Right atrium auricular region (tissue), 2 donors: ENCODE data around the gene SHLD1. TPM values are rescaled to one million over a fixed set of nuclear protein-coding genes. Genes with fewer than 3 reads are reported as not detected.
A peak's percentile ranks its signal among the peaks of the same experiment; 100 is the strongest.

ENCODE experiments used
- DNase-seq: peaks from one replicate; pipeline ENCODE4 v3.0.0-alpha.2; 2019; ENCODE audit warnings: low spot score
- H3K27ac ChIP-seq, 2 donors: fragments of 200-600 bp; sonication (generic); 1 replicate in 1 of 2; 2 replicates in 1 of 2; pipeline ENCODE4 v1.5.1; 2016 to 2019
- H3K27me3 ChIP-seq, 2 donors: fragments of 200-600 bp; sonication (generic); one replicate each; pipeline versions ENCODE4 v1.5.1 to v1.6.0; 2017 to 2019
- H3K36me3 ChIP-seq: fragments of 200-600 bp; sonication (generic); one replicate; pipeline ENCODE4 v1.5.1; 2016
- H3K4me1 ChIP-seq, 2 donors: fragments of 200-600 bp; sonication (generic); one replicate each; pipeline versions ENCODE4 v1.5.1 to v1.6.0; 2017 to 2019
- H3K4me3 ChIP-seq, 2 donors: fragments of 200-600 bp; sonication (generic); 1 replicate in 1 of 2; 2 replicates in 1 of 2; pipeline ENCODE4 v1.5.1; 2017 to 2019; ENCODE audit warnings: mild to moderate bottlenecking in 1 of 2, moderate library complexity in 1 of 2
- H3K9me3 ChIP-seq, 2 donors: fragments of 200-600 bp; sonication (generic); one replicate each; pipeline ENCODE4 v1.5.1; 2019
- total RNA-seq, 2 donors: library from RNA; depleted of rRNA; stranded (reverse); fragments of >200 nt; gene quantifications; one replicate each; pipeline ENCODE4 v1.1.0, GENCODE V29; 2016
- TF ChIP-seq, protein P1 (sequence below), 2 donors: fragments of 200-600 bp; sonication (generic); IDR thresholded peaks; one replicate each; pipeline ENCODE4 v1.5.1; 2019; ENCODE audit warnings: antibody characterized with exemption in 2 of 2

SHLD1 gene
- total RNA-seq, 2 donors from 2014 or later: 4.7 to 9.6 TPM

DNA sequence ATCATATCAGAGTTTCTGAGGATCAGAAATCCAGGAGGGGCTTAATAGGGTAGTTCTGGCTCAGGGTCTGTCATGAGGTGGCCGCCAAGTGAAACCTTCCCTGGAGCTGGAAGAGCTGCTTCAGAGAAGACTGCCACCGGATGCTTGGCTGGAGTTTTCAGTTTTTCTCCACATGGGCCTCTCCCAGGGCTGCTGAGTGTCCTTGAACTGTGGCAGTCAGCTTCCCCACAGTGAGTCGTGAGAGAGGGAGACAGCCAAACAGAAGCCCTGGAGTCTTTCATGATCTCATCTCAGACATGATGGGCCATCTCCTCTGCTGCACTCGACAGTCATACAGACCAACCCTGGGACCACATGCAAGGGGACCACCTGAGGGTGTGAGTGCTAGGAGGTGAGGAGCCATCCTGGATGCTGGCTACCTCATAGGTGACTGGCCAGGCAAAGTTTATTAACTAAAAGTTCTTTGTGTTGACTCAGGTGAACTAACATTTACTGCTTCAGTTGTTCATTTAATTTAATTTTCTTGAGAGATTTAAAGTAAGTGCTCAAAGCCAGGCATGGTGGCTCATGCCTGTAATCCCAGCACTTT, 71.5 kb downstream of the SHLD1 start:
- Histone ChIP-seq H3K27me3 (no peaks in the 10 kb centered on the region), H3K9me3 (no peaks in the 10 kb centered on the region), H3K36me3 (no peaks in the 10 kb centered on the region), H3K4me3 (no peak overlapping the region), H3K4me1 (peaks cover 0 to 13% of the 10 kb centered on the region in 2 donors), H3K27ac (peak overlapping the region; percentile 42 to 59)
- DNase-seq: no peak
- TF ChIP-seq, protein P1, sequence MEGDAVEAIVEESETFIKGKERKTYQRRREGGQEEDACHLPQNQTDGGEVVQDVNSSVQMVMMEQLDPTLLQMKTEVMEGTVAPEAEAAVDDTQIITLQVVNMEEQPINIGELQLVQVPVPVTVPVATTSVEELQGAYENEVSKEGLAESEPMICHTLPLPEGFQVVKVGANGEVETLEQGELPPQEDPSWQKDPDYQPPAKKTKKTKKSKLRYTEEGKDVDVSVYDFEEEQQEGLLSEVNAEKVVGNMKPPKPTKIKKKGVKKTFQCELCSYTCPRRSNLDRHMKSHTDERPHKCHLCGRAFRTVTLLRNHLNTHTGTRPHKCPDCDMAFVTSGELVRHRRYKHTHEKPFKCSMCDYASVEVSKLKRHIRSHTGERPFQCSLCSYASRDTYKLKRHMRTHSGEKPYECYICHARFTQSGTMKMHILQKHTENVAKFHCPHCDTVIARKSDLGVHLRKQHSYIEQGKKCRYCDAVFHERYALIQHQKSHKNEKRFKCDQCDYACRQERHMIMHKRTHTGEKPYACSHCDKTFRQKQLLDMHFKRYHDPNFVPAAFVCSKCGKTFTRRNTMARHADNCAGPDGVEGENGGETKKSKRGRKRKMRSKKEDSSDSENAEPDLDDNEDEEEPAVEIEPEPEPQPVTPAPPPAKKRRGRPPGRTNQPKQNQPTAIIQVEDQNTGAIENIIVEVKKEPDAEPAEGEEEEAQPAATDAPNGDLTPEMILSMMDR (IDR thresholded peaks at IDR 0.05): no peak

DNA sequence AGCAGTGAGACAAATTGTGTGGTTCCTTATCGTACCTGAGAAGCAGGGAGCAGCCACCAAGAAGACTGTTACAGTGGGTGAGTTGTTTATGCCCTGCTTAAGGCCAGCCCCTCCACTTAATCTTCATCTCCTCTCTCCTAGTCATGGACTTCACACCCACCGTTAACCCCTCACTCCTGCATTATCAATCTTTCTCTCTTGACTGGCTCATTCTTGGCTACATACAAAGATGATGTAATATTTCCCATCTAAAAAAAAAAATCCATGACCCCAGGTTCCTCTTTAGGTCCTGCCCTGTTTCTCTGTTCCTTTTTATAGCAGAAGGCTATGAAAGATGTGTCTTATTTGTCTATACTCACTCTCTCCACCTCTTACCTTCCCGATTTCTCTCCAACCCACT, 72.4 kb downstream of the SHLD1 start:
- Histone ChIP-seq H3K4me3 (no peak overlapping the region), H3K9me3 (no peaks in the 10 kb centered on the region), H3K36me3 (no peaks in the 10 kb centered on the region), H3K27me3 (no peaks in the 10 kb centered on the region), H3K27ac (peak overlapping the region in 1 of 2 donors; percentile 42), H3K4me1 (peaks cover 0 to 20% of the 10 kb centered on the region in 2 donors)
- no peak for DNase-seq
- TF ChIP-seq, protein P1 (IDR thresholded peaks at IDR 0.05): no peak

DNA sequence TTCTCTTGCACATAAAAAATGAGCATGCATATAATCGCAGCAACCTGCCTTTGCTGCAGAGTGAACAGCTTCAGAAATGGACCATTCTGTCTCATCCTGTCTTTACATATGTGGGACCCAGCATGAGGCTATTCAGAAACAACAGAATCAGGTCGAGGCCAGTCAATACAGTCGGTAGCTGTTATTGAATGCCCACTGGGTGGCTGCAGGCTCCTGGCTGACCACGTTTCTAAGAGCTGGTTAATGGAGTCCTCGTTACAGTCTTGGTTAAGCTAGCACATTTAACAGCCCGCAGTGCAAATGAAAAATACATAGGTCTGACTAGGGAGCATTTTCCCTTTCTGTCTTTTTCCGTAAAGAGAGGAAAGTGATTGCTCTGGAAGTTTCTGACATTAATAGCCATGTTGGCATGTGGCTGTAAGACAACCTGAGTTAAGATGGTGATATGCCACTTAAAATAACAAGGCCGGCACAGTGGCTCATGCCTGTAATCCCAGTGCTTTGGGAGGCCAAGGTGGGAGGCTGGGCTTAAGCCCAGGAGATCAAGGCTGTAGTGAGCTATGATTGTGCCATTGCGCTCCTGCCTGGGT, 75.0 kb downstream of the SHLD1 start:
- no peak overlapping the region for H3K27ac ChIP-seq
- no peaks in the 10 kb centered on the region for H3K9me3 ChIP-seq

DNA sequence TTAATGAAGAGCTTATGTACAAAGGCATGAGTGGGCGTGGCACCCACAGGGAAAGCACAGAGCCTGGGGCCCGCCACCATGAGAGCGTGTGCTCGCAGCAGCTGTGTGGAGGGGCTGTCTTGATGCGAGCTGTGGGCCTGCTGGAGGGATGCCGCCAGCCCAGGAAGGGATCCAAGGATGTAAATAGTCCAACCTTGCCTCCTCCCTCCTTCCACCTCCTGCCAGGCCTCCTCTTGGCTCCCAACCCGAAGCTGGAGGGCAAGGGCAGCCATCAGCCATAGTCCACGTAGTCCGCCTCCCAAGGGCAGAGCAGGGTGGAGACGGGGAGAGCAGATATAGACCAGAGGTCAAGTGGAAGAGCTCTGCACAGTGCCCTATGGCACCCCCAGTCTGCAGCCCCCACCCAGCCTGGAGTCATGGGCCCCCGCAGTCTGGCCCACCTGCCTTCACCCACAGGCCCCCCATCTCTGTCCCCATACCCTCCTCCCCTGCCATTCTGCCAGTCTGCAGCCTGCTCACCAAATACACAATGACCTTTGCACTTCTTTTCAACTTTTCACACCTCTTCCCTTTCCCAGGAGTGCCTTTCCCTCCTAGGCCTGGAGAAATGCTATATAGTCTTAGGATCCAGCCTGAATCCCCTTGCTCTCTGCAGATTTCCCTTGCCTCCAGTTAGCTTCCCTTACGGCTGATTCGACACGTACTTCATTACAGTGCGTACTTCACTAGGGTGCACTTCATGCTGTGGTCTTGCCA, 77.1 kb downstream of the SHLD1 start:
- TF ChIP-seq, protein P1 (IDR thresholded peaks at IDR 0.05): no peak

More for the DNA sequence above, 75.0 kb downstream of the SHLD1 start:
- Histone ChIP-seq H3K4me3 (no peak overlapping the region), H3K27me3 (no peaks in the 10 kb centered on the region), H3K36me3 (no peaks in the 10 kb centered on the region), H3K4me1 (peaks cover 0 to 20% of the 10 kb centered on the region in 2 donors)
- TF ChIP-seq, protein P1 (IDR thresholded peaks at IDR 0.05): no peak
- no peak for DNase-seq

DNA sequence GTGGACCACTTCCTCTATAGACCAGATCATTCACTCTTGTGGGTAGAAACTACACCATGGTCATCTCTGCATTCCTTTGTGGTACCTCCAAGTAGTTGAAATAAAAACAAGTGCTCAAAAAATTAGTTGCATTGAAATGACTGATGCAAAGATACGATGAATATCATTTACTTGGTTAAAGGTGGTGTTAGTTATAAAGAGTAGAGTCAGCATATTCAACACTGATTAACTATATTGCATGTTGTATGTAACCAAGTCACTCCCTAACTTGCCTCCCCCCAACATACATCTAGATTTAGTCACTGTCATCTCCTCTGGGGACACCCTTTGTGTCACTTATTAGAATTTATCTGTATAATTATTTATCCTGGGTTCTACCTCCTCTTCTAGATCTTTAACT, 77.7 kb downstream of the SHLD1 start:
- H3K9me3 ChIP-seq: no peaks in the 10 kb centered on the region
- no peak for DNase-seq
- H3K4me3 ChIP-seq: no peak overlapping the region
- H3K4me1 ChIP-seq: peaks cover 0 to 14% of the 10 kb centered on the region in 2 donors
- no peaks in the 10 kb centered on the region for H3K36me3 ChIP-seq
- no peaks in the 10 kb centered on the region for H3K27me3 ChIP-seq
- H3K27ac ChIP-seq: no peak overlapping the region
- TF ChIP-seq, protein P1 (IDR thresholded peaks at IDR 0.05): no peak

More for the DNA sequence above, 77.1 kb downstream of the SHLD1 start:
- no peaks in the 10 kb centered on the region for H3K27me3 ChIP-seq
- no peaks in the 10 kb centered on the region for H3K36me3 ChIP-seq
- no peak overlapping the region for H3K4me3 ChIP-seq
- H3K4me1 ChIP-seq: peaks cover 0 to 18% of the 10 kb centered on the region in 2 donors
- H3K27ac ChIP-seq: peak overlapping the region in 1 of 2 donors; percentile 45
- no peaks in the 10 kb centered on the region for H3K9me3 ChIP-seq
- DNase-seq: no peak
